ENCODE measurements around the gene GNG5.
"Not testable (repeated sequence)": the region's sequence is repeated elsewhere in the genome, so short reads cannot be mapped to it uniquely, and the experiment has no call there.

GNG5 gene

GRCh38 chr1:84506002-84506728 is at the start of gene GNG5, which contains the start of gene SPATA1:
Gene GNG5, minus strand, starts transcription at chr1:84506581. Its CDS starts 490 bp downstream, at chr1:84506091.
Gene SPATA1, plus strand, starts transcription at chr1:84506386. Its CDS starts 9,974 bp downstream, at chr1:84516360.
- DNase-seq (ENCODE audit: low read depth, low spot score), result peak; percentile 99

- no peak for DNase-seq (ENCODE audit: low read depth, low spot score)
Observed at GRCh38 chr1:84550826-84551225, 44.4 kb upstream of the GNG5 start.

- DNase-seq (ENCODE audit: low read depth, low spot score), result no peak
Observed at GRCh38 chr1:84541679-84542078, 35.3 kb upstream of the GNG5 start.

GRCh38 chr1:84540759-84541158 is 34.4 kb upstream of the GNG5 start:
- DNase-seq (ENCODE audit: low read depth, low spot score), result no peak

- no peak for DNase-seq (ENCODE audit: low read depth, low spot score)
Observed at GRCh38 chr1:84539972-84540371, 33.6 kb upstream of the GNG5 start.

GRCh38 chr1:84538599-84538998 is 32.2 kb upstream of the GNG5 start:
- no peak for DNase-seq (ENCODE audit: low read depth, low spot score)

GRCh38 chr1:84525779-84526178 is 19.4 kb upstream of the GNG5 start:
- DNase-seq (ENCODE audit: low read depth, low spot score), result peak; percentile 17

GRCh38 chr1:84524590-84524989 is 18.2 kb upstream of the GNG5 start:
- DNase-seq (ENCODE audit: low read depth, low spot score), result no peak

GRCh38 chr1:84510668-84511067 is 4.3 kb upstream of the GNG5 start:
- DNase-seq (ENCODE audit: low read depth, low spot score), result no peak

GRCh38 chr1:84510165-84510564 is 3.8 kb upstream of the GNG5 start:
- no peak for DNase-seq (ENCODE audit: low read depth, low spot score)

GRCh38 chr1:84509029-84509428 is 2.6 kb upstream of the GNG5 start:
- DNase-seq (ENCODE audit: low read depth, low spot score), result no peak

- DNase-seq (ENCODE audit: low read depth, low spot score), result no peak
Observed at GRCh38 chr1:84508510-84508909, 2.1 kb upstream of the GNG5 start.

- DNase-seq (ENCODE audit: low read depth, low spot score), result not testable (repeated sequence)
Observed at GRCh38 chr1:84507887-84508286, 1.5 kb upstream of the GNG5 start.

GRCh38 chr1:84506729-84507453 is 510 bp upstream of the GNG5 start:
- DNase-seq (ENCODE audit: low read depth, low spot score), result no peak

GRCh38 chr1:84505493-84506001 is 834 bp downstream of the GNG5 start:
- DNase-seq (ENCODE audit: low read depth, low spot score), result no peak

GRCh38 chr1:84504580-84505492 is 1.5 kb downstream of the GNG5 start:
- DNase-seq (ENCODE audit: low read depth, low spot score), result peak; percentile 80

- no peak for DNase-seq (ENCODE audit: low read depth, low spot score)
Observed at GRCh38 chr1:84502927-84503326, 3.5 kb downstream of the GNG5 start.

GRCh38 chr1:84497631-84498275 is 8.6 kb downstream of the GNG5 start:
- DNase-seq (ENCODE audit: low read depth, low spot score), result no peak

- DNase-seq (ENCODE audit: low read depth, low spot score), result no peak
Observed at GRCh38 chr1:84496498-84496897, 9.9 kb downstream of the GNG5 start.

- DNase-seq (ENCODE audit: low read depth, low spot score), result no peak
Observed at GRCh38 chr1:84493747-84494146, 12.6 kb downstream of the GNG5 start.

- peak; percentile 67 for DNase-seq (ENCODE audit: low read depth, low spot score)
Observed at GRCh38 chr1:84492726-84493125, 13.7 kb downstream of the GNG5 start.

Data from astrocyte of the hippocampus (primary cell).